Subcutaneous abdominal adipose tissue (tissue), 5 donors: ENCODE measurements around the gene MRPL19.
A peak's percentile ranks its signal among the peaks of the same experiment; 100 is the strongest.

ENCODE experiments used
- H3K27ac ChIP-seq: one replicate; pipeline ENCODE4 v1.7.0; 2013; ENCODE audit warnings: low read depth, mild to moderate bottlenecking, inconsistent platforms, low read length, moderate library complexity
- H3K27me3 ChIP-seq, 5 donors: one replicate each; pipeline ENCODE4 v1.7.0; 2013; ENCODE audit warnings: low read length in 5 of 5, inconsistent platforms in 1 of 5; ENCODE audit not compliant: control insufficient read depth in 5 of 5, insufficient read depth in 4 of 5
- H3K36me3 ChIP-seq, 5 donors: one replicate each; pipeline ENCODE4 v1.7.0; 2013; ENCODE audit warnings: low read length in 5 of 5; ENCODE audit not compliant: control insufficient read depth in 5 of 5, insufficient read depth in 5 of 5
- H3K4me1 ChIP-seq, 5 donors: one replicate each; pipeline ENCODE4 v1.7.0; 2013; ENCODE audit warnings: low read length in 5 of 5, mild to moderate bottlenecking in 3 of 5, moderate library complexity in 1 of 5; ENCODE audit not compliant: control insufficient read depth in 5 of 5, insufficient read depth in 5 of 5
- H3K4me3 ChIP-seq, 5 donors: one replicate each; pipeline ENCODE4 v1.7.0; 2013; ENCODE audit warnings: low read length in 5 of 5, low read depth in 1 of 5
- H3K9ac ChIP-seq, 5 donors: one replicate each; pipeline ENCODE4 v1.7.0; 2013; ENCODE audit warnings: low read length in 5 of 5, mild to moderate bottlenecking in 4 of 5, moderate library complexity in 3 of 5
- H3K9me3 ChIP-seq, 5 donors: one replicate each; pipeline ENCODE4 v1.7.0; 2013; ENCODE audit warnings: low read length in 5 of 5; ENCODE audit not compliant: control insufficient read depth in 5 of 5
- donor health status: healthy.
- donor health status: healthy.
- donor health status: healthy.
- donor health status: healthy.
- donor health status: healthy.

The MRPL19 gene

DNA sequence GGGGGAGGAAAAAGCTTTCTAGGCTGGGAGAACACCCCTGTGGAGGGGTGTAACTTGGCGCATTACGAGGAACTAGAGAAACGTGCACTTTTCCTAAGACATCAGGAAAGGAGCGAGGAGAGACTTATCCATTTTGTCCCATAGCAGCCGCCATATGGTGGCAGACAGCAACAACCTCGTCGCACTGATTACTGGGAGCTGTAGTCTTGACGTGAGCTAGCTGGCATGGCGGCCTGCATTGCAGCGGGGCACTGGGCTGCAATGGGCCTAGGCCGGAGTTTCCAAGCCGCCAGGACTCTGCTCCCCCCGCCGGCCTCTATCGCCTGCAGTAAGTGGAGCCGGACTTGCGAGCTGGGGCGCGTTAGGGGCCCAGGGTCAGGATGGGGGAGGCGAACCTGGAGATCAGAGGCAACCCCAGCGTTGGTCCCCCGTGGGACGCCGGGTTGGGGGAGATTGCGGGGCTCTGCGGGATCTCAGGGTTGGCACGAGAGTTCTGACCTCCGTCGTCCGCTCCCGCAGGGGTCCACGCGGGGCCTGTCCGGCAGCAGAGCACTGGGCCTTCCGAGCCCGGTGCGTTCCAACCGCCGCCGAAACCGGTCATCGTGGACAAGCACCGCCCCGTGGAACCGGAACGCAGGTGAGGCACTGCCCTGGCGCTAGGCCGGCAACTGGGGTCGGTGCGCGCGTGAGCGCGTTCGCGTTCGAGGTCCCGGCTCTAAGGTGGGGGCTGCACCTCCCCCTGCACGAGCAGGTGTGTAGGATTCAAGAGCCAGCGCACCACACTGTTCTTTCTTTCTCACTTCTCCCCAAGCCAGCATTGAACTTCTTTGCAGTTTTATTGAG is at the start of gene MRPL19:
TSS of gene MRPL19 (plus strand) at position 201 of the 843 bp plus-strand sequence. CDS start at position 226, 25 bp downstream.
- H3K27ac ChIP-seq = peak within 1 kb of the TSS; percentile 77
- peaks cover 4 to 17% (median 12%) of the 10 kb centered on the region in 5 donors for H3K36me3 ChIP-seq
- H3K4me3 ChIP-seq = peak within 1 kb of the TSS; percentile 77 to 98 (median 97)
- no peaks in the 10 kb centered on the region for H3K27me3 ChIP-seq
- H3K9me3 ChIP-seq = no peaks in the 10 kb centered on the region
- H3K9ac ChIP-seq = peak within 1 kb of the TSS; percentile 82 to 98 (median 95)
- peaks cover 3 to 17% (median 14%) of the 10 kb centered on the region in 5 donors for H3K4me1 ChIP-seq

DNA sequence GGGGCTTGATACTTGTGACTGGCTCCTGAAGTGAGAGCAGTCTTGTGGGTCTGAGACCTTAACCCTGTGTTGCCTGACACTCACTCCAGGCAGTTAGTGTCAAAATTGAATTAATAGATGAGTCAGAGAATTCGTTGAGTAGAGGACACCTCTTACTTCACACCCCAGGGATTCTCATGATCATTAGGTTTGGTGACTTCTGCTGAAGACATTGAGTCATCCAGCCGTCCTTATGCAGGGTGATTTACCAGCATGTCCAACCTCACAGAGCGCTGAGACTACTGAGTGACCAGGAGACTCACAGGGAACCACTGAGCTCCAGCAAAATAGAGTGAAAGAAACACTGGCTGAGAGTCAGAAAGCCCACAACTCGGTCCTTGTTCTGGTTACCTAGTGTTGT is 49.8 kb upstream of the MRPL19 start:
- Histone ChIP-seq H3K4me3 (no peak overlapping the region), H3K4me1 (no peaks in the 10 kb centered on the region), H3K27ac (no peak overlapping the region), H3K27me3 (no peaks in the 10 kb centered on the region), H3K36me3 (no peaks in the 10 kb centered on the region), H3K9ac (no peak overlapping the region), H3K9me3 (peaks cover 0 to 3% (median 0%) of the 10 kb centered on the region in 5 donors)

DNA sequence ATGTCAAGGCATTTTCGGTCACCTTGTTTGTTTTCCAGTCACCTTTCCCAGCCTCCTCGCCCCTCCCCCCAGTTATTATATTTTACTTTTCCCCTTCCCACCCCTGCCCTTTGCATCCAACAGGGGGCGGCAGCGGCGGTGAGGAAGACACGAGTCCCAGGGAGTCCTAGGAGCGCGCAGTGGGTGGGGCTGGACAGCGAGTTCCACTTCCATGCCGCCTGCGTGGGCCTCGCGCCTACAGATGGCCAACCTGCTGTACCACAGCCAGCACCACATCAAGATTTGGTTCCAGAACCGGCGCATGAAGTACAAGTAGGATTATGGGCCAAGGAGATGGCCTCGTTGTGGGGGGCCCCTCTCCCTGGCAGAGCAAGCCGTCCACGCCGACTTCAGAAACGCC is 48.6 kb upstream of the MRPL19 start:
- Histone ChIP-seq H3K9me3 (peaks cover 0 to 3% (median 0%) of the 10 kb centered on the region in 5 donors), H3K27me3 (no peaks in the 10 kb centered on the region), H3K9ac (no peak overlapping the region), H3K36me3 (no peaks in the 10 kb centered on the region), H3K4me3 (no peak overlapping the region), H3K27ac (no peak overlapping the region), H3K4me1 (no peaks in the 10 kb centered on the region)

DNA sequence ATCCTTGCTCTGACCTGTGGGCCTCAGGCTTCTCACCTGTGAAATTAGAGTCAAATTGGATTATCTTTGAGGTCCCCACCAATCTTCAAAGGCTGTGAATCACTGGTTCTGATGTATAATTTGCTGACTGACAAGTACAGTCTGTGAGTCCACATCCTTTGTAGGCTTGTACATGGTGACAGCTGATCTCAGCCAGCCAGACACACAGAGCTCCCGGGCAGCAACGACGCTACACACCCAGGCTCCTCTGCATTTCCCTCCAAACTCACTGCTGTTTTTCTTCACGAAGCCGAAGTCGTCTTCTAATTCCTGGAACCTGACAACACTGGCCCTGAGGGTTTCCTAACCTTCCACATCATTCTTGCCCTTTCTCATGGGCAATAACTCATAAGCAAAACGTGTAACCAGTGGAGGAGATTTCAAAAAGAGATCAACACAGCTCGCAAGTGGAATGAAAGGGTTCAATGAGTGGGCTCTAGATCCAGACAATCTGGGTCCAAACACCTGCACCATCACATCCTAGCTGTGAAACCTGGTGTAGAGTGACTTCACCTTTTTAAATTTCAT is 47.9 kb upstream of the MRPL19 start:
- Histone ChIP-seq H3K4me1 (no peaks in the 10 kb centered on the region), H3K36me3 (no peaks in the 10 kb centered on the region), H3K4me3 (no peak overlapping the region), H3K27ac (no peak overlapping the region), H3K9me3 (peaks cover 0 to 3% (median 0%) of the 10 kb centered on the region in 5 donors), H3K27me3 (no peaks in the 10 kb centered on the region), H3K9ac (no peak overlapping the region)

DNA sequence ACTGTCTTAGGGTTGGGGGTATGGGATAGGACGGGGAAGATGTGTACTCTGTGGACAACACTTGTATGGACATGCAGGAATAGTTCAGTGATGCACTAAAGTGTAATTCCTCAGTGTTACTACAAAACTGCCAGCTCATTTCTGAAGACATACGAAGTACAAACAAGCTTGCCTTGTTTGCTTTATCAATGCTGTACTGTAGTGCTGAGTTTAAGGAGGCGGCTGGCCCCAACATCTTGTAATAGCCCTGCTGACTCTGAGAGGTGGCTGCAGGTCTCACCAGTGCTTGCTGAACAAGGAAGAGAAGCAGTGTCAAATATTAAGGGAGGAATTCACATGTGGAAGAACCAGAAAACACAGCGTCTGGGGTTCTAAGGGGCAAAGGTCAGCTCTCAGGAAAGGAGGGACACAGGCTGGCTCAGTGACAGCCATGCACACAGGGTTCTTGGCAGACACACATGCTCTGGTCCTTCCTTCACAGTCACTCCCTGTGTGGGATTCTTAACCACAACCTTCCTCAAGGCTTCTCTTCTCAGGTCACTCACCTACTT is 46.0 kb upstream of the MRPL19 start:
- Histone ChIP-seq H3K4me1 (no peaks in the 10 kb centered on the region), H3K4me3 (no peak overlapping the region), H3K27me3 (peaks cover 0 to 1% (median 0%) of the 10 kb centered on the region in 5 donors), H3K27ac (no peak overlapping the region), H3K9ac (no peak overlapping the region), H3K9me3 (peaks cover 0 to 3% (median 0%) of the 10 kb centered on the region in 5 donors), H3K36me3 (no peaks in the 10 kb centered on the region)

DNA sequence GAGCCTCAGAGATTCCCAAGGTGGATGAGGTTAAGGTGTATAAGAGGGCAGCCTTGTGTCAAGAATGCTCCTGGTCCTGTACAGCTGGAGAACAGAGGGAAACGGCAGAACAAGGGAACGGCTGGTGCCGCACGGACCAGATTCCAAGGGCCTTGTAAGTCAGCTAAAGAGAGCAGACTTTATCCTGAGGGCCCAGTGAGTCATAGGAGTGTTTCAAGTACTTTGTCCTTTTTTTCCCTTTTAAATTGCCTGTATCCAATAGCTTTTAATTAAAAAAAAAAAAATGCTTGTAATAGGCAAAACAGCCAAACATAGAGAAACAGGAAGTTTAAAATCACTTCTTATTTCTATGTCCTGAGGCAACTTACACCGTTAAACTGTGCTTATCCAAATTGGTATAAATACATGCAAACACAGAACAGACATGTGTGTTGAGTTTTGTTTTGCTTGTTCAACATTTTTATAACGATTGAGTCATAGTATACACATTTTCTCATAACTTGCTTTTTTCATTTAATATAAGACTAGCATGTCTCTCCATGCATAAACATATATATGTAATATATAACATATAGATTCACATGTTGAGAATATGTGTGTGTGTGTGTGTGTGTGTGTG is 43.8 kb upstream of the MRPL19 start:
- Histone ChIP-seq H3K4me3 (no peak overlapping the region), H3K36me3 (no peaks in the 10 kb centered on the region), H3K27ac (no peak overlapping the region), H3K9ac (no peak overlapping the region), H3K27me3 (peaks cover 0 to 11% (median 2%) of the 10 kb centered on the region in 5 donors), H3K4me1 (peaks cover 0 to 5% (median 0%) of the 10 kb centered on the region in 5 donors), H3K9me3 (peaks cover 0 to 3% (median 0%) of the 10 kb centered on the region in 5 donors)

DNA sequence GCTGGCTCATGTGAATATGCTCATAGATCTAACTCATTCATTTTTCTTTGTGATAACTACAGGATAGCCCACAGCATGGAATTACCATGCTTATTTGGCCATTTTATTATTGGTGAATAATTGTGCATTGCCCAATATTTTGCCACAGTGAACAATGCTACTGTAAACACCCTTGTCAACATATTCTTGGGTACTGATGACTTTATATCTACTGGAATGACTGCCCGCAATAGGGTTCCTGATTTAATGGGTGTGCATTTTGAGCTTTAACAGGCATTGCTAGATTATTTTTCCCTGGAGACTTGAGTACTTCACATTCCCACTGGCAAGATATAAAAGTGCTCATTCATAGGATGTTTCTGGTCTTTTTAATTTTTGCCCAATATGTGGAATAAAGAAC is 43.1 kb upstream of the MRPL19 start:
- Histone ChIP-seq H3K4me3 (no peak overlapping the region), H3K9me3 (peaks cover 0 to 3% (median 0%) of the 10 kb centered on the region in 5 donors), H3K9ac (no peak overlapping the region), H3K36me3 (no peaks in the 10 kb centered on the region), H3K4me1 (peaks cover 0 to 8% (median 0%) of the 10 kb centered on the region in 5 donors), H3K27me3 (peaks cover 3 to 17% (median 5%) of the 10 kb centered on the region in 5 donors), H3K27ac (no peak overlapping the region)

DNA sequence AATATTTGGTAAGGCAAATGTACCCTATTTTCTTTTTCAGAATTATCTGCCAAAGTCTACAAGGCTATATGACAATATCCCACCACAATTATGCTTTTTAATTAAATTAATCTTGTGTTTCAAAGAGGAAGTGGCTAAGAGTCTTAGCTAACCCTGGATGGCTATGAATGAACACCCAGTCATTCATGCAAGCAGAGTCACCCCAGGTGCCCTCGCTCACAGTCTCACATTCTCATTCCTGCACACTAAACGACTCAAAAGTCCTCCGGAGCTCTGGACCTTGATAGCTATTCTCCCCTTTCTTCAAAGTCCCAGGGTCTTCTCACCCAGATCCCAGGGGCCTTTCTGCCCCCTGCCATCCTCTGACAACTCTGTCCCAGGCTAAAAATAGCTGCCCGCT is 42.1 kb upstream of the MRPL19 start:
- Histone ChIP-seq H3K36me3 (no peaks in the 10 kb centered on the region), H3K4me3 (no peak overlapping the region), H3K9ac (no peak overlapping the region), H3K27ac (no peak overlapping the region), H3K9me3 (peaks cover 0 to 3% (median 0%) of the 10 kb centered on the region in 5 donors), H3K27me3 (peaks cover 5 to 22% (median 8%) of the 10 kb centered on the region in 5 donors), H3K4me1 (peaks cover 0 to 13% (median 4%) of the 10 kb centered on the region in 5 donors)

DNA sequence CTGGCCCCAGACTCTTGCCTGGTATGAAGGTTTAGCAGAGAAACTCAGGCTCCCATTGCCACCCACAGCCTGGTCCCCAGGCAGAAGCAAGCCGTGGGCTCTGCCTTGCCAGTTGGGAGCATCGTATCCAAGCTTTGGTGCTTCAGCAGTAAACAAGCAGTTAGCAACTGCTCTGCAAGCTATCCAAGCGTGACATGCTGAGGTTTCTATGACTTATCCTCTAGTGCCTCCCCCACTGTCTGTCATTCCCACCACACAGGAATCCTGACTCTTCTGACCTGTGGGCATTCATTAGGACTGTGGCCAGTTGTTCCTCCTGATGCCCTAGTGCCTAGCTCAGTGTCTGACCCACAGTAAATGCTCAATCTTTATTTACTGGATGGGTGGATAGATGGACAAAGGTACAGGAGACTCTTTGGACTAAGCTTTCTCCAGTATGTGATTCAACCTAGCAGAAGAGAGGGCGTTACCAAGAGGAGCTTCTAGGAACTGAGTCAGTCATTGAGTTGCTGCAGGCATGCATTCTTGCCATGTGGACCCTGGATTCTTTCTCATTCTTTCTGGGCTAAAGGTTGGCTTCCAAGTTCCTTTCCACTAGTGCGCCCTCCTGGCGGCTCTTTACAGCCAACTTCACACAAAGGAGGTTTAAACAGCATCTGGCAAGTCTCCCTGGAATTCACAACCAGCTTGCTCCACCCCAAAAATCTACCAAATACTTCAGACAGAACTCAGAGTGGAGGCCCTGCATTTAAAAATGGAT is 40.6 kb upstream of the MRPL19 start:
- peaks cover 0 to 13% (median 4%) of the 10 kb centered on the region in 5 donors for H3K4me1 ChIP-seq
- no peak overlapping the region for H3K4me3 ChIP-seq
- no peak overlapping the region for H3K27ac ChIP-seq
- H3K9ac ChIP-seq = no peak overlapping the region
- H3K9me3 ChIP-seq = peaks cover 0 to 3% (median 0%) of the 10 kb centered on the region in 5 donors
- H3K36me3 ChIP-seq = no peaks in the 10 kb centered on the region
- peaks cover 6 to 26% (median 9%) of the 10 kb centered on the region in 5 donors for H3K27me3 ChIP-seq
